AG04449 (cell line): ENCODE data around the gene GGCT.

ENCODE experiments used
- CTCF ChIA-PET: fragments of 350-600 bp; formaldehyde crosslinking; extraction: SDS; loops from one replicate; lab custom pipeline; 2021; ENCODE audit warnings: antibody characterized with exemption; lab: Yijun Ruan, JAX
- POLR2A ChIA-PET: fragments of 400-600, 350-600 bp; formaldehyde crosslinking; extraction: SDS; loops from one replicate; lab custom pipeline; 2020; ENCODE audit warnings: antibody characterized with exemption, inconsistent platforms; lab: Yijun Ruan, JAX
- DNase-seq: peaks from one replicate; pipeline ENCODE4 v3.0.0-alpha.2; 2010; ENCODE audit warnings: low read depth, low spot score
- H3K4me3 ChIP-seq: 2 replicates; pipeline ENCODE4 v1.5.1; 2011; ENCODE audit warnings: low read depth, mild to moderate bottlenecking, control low read depth, low read length
- TF ChIP-seq, protein P1 (sequence below): IDR thresholded peaks from one replicate; pipeline ENCODE4 v1.5.1; 2011; ENCODE audit warnings: mild to moderate bottlenecking, moderate library complexity, low read length, control low read depth, inconsistent platforms; ENCODE audit not compliant: insufficient read depth; ENCODE audit errors: missing control alignments

The GGCT gene

DNA sequence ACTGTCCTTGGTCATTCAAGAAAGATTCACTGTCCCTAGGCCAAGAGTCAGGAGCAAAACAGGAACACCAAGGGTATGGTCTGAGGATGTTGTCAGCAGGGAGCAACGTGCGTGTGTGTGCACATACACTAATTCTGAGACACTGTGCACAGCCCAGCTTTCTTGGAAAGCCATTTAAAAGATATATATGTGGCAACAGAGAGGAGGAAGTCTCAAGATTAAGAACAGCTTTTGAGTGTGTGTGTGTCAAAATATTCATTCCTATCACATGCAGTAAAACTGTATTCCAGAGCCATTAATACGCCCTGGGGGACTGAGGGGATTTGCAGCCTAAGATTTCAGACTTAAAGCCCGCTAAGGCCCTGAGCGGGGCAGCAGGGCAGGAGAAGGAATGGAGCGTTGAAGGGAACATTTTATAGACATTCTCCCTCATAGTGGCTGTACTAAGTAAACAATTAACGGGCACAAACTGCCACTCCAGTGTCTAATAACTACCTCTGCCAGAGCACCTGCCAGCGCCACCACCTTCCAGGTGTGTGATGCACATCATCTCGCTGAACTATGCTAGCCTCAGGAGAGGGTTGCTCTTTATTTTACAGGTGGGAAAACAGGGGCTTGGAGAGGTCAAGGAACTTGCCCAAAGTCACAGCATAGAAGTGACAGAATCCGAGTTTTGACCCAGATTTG lies 28.0 kb downstream of the GGCT start:
- DNase-seq = no peak
- no peak overlapping the region for H3K4me3 ChIP-seq
- ChIA-PET CTCF (interaction anchor here (2.9 to 4.3 kb wide), 2 partner anchors 11 to 87 kb away, joined by 15 to 16 read pairs; no protein-coding TSS in a partner anchor), POLR2A (no interaction called here)
- TF ChIP-seq, protein P1, sequence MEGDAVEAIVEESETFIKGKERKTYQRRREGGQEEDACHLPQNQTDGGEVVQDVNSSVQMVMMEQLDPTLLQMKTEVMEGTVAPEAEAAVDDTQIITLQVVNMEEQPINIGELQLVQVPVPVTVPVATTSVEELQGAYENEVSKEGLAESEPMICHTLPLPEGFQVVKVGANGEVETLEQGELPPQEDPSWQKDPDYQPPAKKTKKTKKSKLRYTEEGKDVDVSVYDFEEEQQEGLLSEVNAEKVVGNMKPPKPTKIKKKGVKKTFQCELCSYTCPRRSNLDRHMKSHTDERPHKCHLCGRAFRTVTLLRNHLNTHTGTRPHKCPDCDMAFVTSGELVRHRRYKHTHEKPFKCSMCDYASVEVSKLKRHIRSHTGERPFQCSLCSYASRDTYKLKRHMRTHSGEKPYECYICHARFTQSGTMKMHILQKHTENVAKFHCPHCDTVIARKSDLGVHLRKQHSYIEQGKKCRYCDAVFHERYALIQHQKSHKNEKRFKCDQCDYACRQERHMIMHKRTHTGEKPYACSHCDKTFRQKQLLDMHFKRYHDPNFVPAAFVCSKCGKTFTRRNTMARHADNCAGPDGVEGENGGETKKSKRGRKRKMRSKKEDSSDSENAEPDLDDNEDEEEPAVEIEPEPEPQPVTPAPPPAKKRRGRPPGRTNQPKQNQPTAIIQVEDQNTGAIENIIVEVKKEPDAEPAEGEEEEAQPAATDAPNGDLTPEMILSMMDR = no peak

DNA sequence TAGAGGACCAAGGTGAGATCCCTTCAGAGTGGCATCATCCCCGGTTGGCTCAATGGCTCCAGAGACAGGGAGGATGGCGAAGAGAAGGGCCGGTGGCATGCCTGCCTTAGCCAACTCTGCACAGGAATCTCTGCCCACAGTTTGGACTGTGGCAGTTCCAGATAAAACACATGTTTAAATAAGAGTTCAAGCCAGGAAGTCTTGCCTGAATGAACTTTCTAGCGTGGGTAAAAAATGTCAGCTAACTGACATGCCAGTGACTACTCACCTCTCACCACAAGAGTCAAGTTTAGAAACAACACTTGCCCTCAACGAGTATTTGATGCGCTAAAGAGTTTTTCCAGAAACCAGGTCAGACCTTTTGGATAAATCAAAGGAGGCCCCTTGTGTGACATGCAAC lies 29.0 kb downstream of the GGCT start:
- no peak for DNase-seq
- TF ChIP-seq, protein P1 = no peak
- ChIA-PET CTCF (no interaction called here), POLR2A (no interaction called here)
- H3K4me3 ChIP-seq = no peak overlapping the region

DNA sequence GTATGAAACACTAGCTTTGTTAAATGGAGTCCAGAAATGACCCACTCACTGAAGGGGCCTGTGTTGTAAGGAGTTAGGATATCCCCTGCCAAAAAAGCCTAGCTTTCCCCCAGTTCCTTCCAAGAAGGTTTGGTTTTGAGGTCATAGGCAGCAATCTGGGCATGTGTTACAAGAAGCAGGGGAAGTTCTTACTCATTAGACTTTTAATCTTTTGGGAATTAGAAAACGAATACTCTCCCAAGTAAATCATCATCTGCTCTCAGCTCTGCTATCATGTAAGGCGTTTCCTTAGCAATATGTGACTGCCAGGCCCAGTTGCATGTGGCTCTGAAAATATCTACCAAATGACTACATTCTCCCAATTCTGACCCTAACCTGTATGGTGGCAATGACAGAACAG lies 29.7 kb downstream of the GGCT start:
- H3K4me3 ChIP-seq = no peak overlapping the region
- DNase-seq = peak; percentile 86
- TF ChIP-seq, protein P1 = no peak
- ChIA-PET POLR2A (no interaction called here), CTCF (no interaction called here)

- TF ChIP-seq, protein P1 = no peak
- CTCF ChIA-PET = no interaction called here
- H3K4me3 ChIP-seq = no peak overlapping the region
- DNase-seq = no peak
- POLR2A ChIA-PET = no interaction called here
These were observed 30.1 kb downstream of the GGCT start for GRCh38 chr7:30474485-30474884.

GRCh38 chr7:30473903-30474302 lies 30.7 kb downstream of the GGCT start:
- CTCF ChIA-PET = interaction anchor here (0.9 kb wide), 1 partner anchor 9 kb away, joined by 3 read pairs; no protein-coding TSS in a partner anchor
- H3K4me3 ChIP-seq = no peak overlapping the region
- TF ChIP-seq, protein P1 = no peak
- no peak for DNase-seq
- POLR2A ChIA-PET = no interaction called here

- POLR2A ChIA-PET = no interaction called here
- no peak overlapping the region for H3K4me3 ChIP-seq
- CTCF ChIA-PET = interaction anchor here (0.9 to 1.3 kb wide), 2 partner anchors 8 to 91 kb away, joined by 3 to 4 read pairs; no protein-coding TSS in a partner anchor
- DNase-seq = peak; percentile 89
- TF ChIP-seq, protein P1 = no peak
These were observed 31.5 kb downstream of the GGCT start for GRCh38 chr7:30472784-30473775.
